ENCODE data around the gene CCDC57. TPM values are rescaled to one million over a fixed set of nuclear protein-coding genes. Genes with fewer than 3 reads are reported as not detected.

Gene CCDC57
- total RNA-seq, 1 donor, result 21.0 TPM

- Histone ChIP-seq H3K4me1 (ENCODE audit: insufficient read depth, low read length) (peaks cover 17% of the 10 kb centered on the region), H3K9me3 (ENCODE audit: low read depth, low read length) (no peaks in the 10 kb centered on the region), H4K20me1 (ENCODE audit: insufficient read depth, low read length) (peaks cover 7% of the 10 kb centered on the region), H2AFZ (ENCODE audit: low read length) (no peak overlapping the region), H3K27ac (ENCODE audit: low read depth, low read length) (no peak overlapping the region), H3K4me3 (ENCODE audit: insufficient read depth, low read length) (peak overlapping the region; percentile 88), H3K36me3 (ENCODE audit: insufficient read depth, low read length) (peaks cover 41% of the 10 kb centered on the region), H3K79me2 (ENCODE audit: insufficient read depth, low read length) (peaks cover 32% of the 10 kb centered on the region), H3K27me3 (ENCODE audit: insufficient read depth, low read length) (no peaks in the 10 kb centered on the region), H3K4me2 (ENCODE audit: insufficient read depth, low read length) (peak overlapping the region; percentile 95)
- DNase-seq (ENCODE audit: insufficient read length, low spot score, missing footprints), result peak; percentile 62
- no peak for TF ChIP-seq CTCF (IDR thresholded peaks at IDR 0.05; ENCODE audit: extremely low read depth, low read depth, low read length)
These were observed 148.9 kb downstream of the CCDC57 start for GRCh38 chr17:82063424-82064415.

GRCh38 chr17:82062984-82063368 lies 149.7 kb downstream of the CCDC57 start:
- H3K36me3 ChIP-seq (ENCODE audit: insufficient read depth, low read length), result peaks cover 42% of the 10 kb centered on the region
- H3K4me1 ChIP-seq (ENCODE audit: insufficient read depth, low read length), result peaks cover 17% of the 10 kb centered on the region
- H3K27ac ChIP-seq (ENCODE audit: low read depth, low read length), result no peak overlapping the region
- peaks cover 7% of the 10 kb centered on the region for H4K20me1 ChIP-seq (ENCODE audit: insufficient read depth, low read length)
- peaks cover 32% of the 10 kb centered on the region for H3K79me2 ChIP-seq (ENCODE audit: insufficient read depth, low read length)
- DNase-seq (ENCODE audit: insufficient read length, low spot score, missing footprints), result peak; percentile 73
- no peaks in the 10 kb centered on the region for H3K27me3 ChIP-seq (ENCODE audit: insufficient read depth, low read length)
- H3K9me3 ChIP-seq (ENCODE audit: low read depth, low read length), result no peaks in the 10 kb centered on the region
- TF ChIP-seq CTCF (IDR thresholded peaks at IDR 0.05; ENCODE audit: extremely low read depth, low read depth, low read length), result no peak
- no peak overlapping the region for H3K4me2 ChIP-seq (ENCODE audit: insufficient read depth, low read length)
- no peak overlapping the region for H2AFZ ChIP-seq (ENCODE audit: low read length)
- no peak overlapping the region for H3K4me3 ChIP-seq (ENCODE audit: insufficient read depth, low read length)

- no peak for TF ChIP-seq CTCF (IDR thresholded peaks at IDR 0.05; ENCODE audit: extremely low read depth, low read depth, low read length)
- no peak overlapping the region for H3K4me3 ChIP-seq (ENCODE audit: insufficient read depth, low read length)
- peaks cover 42% of the 10 kb centered on the region for H3K36me3 ChIP-seq (ENCODE audit: insufficient read depth, low read length)
- H3K9me3 ChIP-seq (ENCODE audit: low read depth, low read length), result no peaks in the 10 kb centered on the region
- no peaks in the 10 kb centered on the region for H3K27me3 ChIP-seq (ENCODE audit: insufficient read depth, low read length)
- no peak overlapping the region for H2AFZ ChIP-seq (ENCODE audit: low read length)
- peaks cover 7% of the 10 kb centered on the region for H4K20me1 ChIP-seq (ENCODE audit: insufficient read depth, low read length)
- H3K27ac ChIP-seq (ENCODE audit: low read depth, low read length), result no peak overlapping the region
- H3K79me2 ChIP-seq (ENCODE audit: insufficient read depth, low read length), result peaks cover 32% of the 10 kb centered on the region
- H3K4me1 ChIP-seq (ENCODE audit: insufficient read depth, low read length), result peaks cover 17% of the 10 kb centered on the region
- peak; percentile 83 for DNase-seq (ENCODE audit: insufficient read length, low spot score, missing footprints)
- no peak overlapping the region for H3K4me2 ChIP-seq (ENCODE audit: insufficient read depth, low read length)
These were observed 150.3 kb downstream of the CCDC57 start for GRCh38 chr17:82062076-82062983.

Data from osteoblast (primary cell).